Activated CD4-positive, CD25-positive, alpha-beta regulatory T cell treated with anti-CD3 and anti-CD28 coated beads, Interleukin-2, amount 50 U/mL, for 72 hours (primary cell): ENCODE results near the gene CLDN3.
"Not testable (repeated sequence)": the region's sequence is repeated elsewhere in the genome, so short reads cannot be mapped to it uniquely, and the experiment has no call there.

Experiments
- DNase-seq: peaks from one replicate; pipeline ENCODE4 v3.0.0; 2021

The CLDN3 gene

DNA sequence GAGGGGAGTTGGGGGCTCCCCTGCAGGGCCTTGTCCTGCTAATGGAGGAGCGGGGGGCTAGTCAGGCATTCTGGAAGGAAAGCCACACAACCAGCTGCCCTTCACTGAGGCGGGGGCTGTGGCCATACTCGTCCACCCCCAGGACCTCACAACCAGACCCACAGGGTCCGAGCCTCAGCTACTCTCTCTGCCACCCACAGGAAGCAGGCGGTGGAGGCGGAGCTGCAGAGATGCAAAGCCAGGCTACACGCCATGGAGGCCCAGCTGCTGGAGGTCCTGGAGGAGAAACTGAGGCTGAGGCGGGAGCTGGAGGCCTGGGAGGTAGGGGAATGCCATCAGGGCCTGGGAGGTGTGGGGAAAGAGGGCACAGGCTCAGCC lies 34.6 kb downstream of the CLDN3 start:
- DNase-seq: no peak

DNA sequence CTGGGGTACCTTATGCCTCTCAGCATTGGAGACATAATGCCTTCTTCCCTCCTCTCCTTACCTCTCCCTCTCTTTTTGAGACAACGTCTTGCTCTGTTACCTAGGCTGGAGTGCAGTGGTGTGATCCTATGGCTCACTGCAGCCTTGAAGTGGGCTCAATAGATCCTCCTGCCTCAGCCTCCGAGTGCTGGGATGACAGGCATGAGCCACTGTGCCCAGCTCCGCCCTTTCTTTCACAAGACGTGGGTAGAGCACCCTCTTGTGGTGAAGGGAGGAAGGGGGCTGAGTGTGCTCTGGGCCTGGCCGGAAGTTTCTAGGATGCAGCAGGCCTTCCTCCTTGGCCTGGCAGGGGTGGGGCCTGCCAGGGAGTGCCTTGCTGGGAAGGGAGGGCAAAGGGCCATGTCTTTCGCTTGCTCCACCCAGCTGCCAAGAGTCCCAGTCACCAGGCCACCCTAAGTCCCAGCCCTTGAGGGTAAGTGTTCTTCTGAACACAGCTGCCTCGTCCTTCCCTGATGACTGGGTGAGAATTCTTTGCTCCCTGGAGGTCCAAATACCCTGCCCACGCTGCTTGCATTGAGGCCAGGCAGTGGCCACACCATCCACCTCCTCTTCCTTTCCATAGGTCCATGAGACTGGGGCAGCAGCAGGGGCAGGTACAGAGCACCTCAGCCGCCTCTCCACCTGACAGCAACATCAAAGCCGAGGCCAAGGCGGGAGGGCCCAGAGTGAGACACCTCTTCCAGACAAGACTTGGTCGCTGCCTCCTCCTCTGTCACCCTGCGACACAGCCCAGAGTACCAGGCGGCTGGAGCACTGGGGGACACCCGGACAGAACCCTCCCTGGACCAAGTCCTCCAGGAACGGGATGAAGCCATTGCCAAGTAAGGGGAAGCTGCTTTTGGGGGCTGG lies 35.2 kb downstream of the CLDN3 start:
- DNase-seq: peak; percentile 82

DNA sequence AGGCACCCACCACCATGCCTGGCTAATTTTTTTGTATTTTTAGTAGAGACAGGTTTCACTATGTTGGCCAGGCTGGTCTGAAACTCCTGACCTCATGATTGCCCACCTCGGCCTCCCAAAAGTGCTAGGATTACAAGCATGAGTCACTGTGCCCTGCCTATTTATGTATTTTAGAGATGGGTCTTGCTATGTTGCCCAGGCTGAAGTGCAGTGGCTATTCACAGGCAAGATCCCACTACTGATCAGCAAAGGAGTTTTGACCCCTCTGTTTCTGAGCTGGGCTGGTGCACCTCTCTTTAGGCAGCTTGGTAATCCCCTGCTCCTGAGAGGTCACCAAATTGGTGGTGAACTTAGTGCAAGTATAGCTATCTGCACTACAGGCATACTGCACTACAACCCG lies 37.7 kb downstream of the CLDN3 start:
- DNase-seq: no peak

DNA sequence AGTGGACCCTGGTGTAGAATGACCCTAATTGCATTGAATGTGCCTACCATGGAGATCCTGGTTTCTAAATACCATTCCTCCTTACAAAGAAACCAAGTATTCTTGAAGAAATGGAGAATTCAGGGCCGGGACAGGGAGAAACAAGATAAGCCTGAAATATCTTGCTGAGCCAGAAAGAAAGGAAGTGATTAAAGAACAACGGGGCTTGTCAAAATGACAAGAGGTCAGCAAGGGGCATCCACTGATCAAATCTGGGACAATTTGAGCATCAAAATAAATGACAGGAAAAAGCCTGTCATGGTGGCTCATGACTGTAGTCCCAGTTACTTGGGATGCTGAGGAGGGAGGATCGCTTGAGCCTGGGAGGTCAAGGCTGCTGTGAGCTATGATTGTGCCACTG lies 39.6 kb downstream of the CLDN3 start:
- DNase-seq: no peak

DNA sequence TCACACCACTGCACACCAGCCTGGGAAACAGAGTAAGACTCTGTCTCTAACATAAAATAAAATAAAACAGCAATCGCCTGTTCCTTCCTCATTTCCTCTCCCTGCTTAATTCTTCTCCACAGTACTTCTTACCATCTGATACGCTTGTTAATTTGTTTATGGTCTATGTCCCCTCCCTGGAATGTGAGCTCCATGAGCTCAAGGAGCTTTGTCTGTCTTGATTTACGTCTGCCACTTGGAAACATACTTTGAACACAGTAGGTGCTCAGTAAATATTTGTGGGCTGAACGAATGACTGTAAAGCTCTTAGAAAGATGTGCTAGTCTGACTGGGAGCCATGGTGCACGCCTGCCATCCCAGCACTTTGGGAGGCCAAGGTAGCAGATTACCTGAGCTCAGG lies 41.5 kb downstream of the CLDN3 start:
- no peak for DNase-seq

DNA sequence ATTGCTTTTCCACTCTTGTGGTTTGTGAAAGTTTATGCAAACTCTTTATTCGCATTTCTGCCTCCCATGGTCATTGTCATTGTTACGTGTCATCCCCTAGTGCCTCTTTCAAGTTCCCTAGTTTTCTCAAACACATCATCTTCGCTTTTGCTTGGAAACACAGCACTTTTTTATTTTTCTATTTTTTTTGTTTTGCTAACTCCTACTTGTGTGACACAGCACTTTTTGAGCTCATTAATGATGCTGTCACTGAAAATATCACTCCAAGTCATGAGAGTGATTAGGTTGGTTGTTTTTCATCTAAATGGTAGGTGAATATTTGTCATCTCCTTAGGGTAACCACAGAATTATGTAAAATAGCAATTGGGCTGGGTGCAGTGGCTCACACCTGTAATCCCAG lies 42.1 kb downstream of the CLDN3 start:
- no peak for DNase-seq

DNA sequence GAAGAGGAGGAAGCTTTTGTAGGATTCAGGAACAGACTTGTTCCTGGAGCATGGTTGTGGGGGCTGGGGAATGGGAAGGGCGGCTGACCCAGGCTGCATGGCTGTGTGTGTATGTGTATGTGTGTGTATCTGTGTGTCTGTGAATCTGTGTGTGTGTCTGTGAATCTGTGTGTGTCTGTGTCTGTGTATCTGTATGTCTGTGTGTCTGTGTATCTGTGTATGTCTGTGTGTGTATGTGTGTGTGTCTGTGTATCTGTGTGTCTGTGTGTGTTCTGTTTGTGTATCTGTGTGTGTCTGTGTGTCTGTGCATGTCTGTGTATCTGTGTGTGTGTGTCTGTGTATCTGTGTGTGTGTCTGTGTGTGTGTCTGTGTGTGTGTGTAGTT lies 44.0 kb downstream of the CLDN3 start:
- DNase-seq: no peak

DNA sequence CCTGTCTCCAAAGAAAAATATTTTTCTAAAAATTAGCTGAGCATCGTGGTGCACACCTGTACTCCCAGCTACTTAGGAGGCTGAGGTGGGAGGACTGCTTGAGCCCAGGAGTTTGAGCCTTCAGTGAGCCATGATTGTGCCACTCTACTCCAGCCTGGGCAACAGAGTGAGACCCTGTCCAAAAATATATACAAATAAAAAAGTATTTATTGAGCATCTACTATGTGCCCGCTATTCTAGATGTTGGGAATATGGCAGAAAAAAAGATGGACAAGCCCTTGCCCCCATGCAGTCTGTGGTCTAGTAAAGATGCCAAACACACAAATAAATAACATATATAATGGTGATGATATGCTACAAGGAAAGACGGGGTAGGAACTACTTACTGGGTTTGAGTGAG lies 46.3 kb downstream of the CLDN3 start:
- DNase-seq: no peak

DNA sequence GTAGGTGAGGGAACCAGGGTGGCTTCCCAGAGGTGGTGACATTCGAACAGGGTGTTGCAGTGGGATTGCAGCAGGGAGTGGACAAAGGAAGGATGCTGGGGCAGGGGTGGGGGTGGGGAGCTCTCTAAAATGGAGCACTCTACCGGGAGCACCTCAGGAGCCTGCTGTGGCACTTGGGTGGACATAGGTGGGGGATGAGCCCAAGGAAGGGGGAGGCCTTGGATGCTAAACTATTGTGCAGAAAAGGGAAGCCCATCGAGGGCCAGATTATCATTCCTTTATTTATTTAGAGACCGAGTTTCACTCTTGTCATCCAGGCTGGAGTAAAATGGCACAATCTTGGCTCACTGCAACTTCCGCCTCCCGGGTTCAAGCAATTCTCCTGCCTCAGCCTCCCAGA lies 47.3 kb downstream of the CLDN3 start:
- DNase-seq: no peak

DNA sequence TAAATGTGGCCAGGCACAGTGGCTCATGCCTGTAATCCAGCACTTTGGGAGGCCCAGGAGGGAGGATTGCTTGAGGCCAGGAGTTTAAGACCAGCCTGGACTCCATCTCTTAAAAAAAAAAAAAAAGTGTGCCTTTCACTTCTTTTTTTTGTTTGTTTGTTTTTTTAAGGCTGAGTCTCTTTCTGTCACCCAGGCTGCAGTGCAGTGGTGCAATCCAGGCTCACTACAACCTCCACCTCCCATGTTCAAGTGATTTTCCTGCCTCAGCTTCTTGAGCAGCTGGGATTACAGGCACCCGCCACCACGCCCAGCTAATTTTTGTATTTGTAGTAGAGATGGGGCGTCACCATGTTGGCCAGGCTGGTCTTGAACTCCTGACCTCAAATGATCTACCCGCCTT lies 47.9 kb downstream of the CLDN3 start:
- not testable (repeated sequence) for DNase-seq

DNA sequence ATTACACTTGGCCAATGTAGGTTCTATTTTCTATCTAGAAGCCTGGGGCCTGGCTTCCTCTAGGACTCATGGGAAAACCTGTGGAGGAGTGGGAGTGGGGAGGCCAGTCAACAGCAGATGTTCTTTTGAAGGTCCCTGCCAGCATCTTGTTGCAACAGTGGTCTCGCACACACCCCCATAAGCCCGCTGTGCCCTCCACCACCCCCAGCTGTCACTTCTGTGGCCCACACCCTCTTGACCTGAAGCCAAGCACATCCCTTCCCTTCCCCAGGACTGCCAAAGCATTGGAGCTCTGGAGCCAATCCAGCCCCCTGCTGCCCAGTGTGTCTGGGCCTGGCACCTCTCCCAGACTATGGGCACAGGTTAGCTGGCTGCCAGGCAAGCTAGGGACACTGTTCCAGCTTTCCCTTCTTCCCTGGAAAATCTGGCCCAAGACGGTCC lies 48.7 kb downstream of the CLDN3 start:
- DNase-seq: no peak

DNA sequence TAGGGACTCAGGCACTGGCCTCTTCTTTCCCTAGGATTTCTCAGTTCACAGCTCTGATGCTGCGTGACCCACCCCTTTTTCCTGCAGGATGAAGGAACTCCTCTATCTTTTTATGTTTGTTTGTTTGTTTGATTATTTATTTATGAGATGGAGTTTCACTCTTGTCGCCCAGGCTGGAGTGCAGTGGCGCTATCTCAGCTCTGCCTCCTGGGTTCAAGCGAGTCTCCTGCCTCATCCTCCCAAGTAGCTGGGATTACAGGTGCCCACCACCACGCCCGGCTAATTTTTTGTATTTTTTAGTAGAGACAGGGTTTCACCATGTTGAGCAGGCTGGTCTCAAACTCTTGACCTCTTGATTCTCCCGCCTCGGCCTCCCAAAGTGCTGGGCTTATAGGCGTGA lies 49.6 kb downstream of the CLDN3 start:
- DNase-seq: not testable (repeated sequence)

DNA sequence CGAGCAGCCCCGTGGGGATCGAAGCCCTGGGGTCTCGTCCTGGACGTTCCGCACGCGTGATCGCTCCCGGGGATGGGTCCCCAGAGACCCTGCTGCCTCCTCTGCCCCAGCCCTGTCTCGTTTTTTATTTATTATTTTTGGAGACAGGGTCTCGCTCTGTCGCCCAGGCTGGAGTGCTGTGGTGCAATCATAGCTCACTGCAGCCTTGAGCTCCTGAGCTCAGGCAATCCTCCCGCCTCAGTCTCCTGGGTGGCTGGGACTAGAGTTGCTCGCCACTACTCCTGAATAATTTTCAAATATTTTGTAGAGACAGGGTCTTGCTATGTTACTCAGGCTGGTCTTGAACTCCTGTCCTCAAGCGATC lies 50.3 kb downstream of the CLDN3 start:
- DNase-seq: no peak
